HG02678 (cell line): Measurements from ENCODE around the gene CNN3.

Source experiments
- ATAC-seq: cut with Tn5 transposase; IDR thresholded peaks from one replicate; pipeline ENCODE4 v1.9.1; 2021; ENCODE audit warnings: mild to moderate bottlenecking, moderate library complexity; ENCODE audit not compliant: unreplicated experiment

Gene CNN3

GRCh38 chr1:94858276-94858675, 68.6 kb downstream of the CNN3 start:
- no peak for ATAC-seq

- ATAC-seq = no peak
Observed at GRCh38 chr1:94856868-94857267, 70.0 kb downstream of the CNN3 start.

- no peak for ATAC-seq
Observed at GRCh38 chr1:94856004-94856403, 70.9 kb downstream of the CNN3 start.

GRCh38 chr1:94855307-94855700, 71.6 kb downstream of the CNN3 start:
- ATAC-seq = no peak

- ATAC-seq = peak; percentile 99
Observed at GRCh38 chr1:94854458-94855306, 72.2 kb downstream of the CNN3 start.

GRCh38 chr1:94852788-94853187, 74.1 kb downstream of the CNN3 start:
- no peak for ATAC-seq

- ATAC-seq = no peak
Observed at GRCh38 chr1:94851571-94851970, 75.3 kb downstream of the CNN3 start.
